Suprapubic skin (tissue), 3 donors: ENCODE measurements around the gene TCAIM.

Experiments used
- CTCF ChIP-seq, 2 donors: fragments of 200-600 bp in 1 of 2; fragments of 450-650 bp in 1 of 2; sonication (generic) in 1 of 2; IDR thresholded peaks; one replicate each; pipeline ENCODE4 v1.5.1; 2016 to 2019; ENCODE audit warnings: antibody characterized with exemption in 2 of 2, mild to moderate bottlenecking in 1 of 2, moderate library complexity in 1 of 2
- EP300 ChIP-seq: sonication (generic); formaldehyde crosslinking; IDR thresholded peaks from one replicate; pipeline ENCODE4 v1.6.1; 2017; ENCODE audit warnings: antibody characterized with exemption
- POLR2A ChIP-seq, 2 donors: fragments of 450-650 bp; IDR thresholded peaks; one replicate each; pipeline ENCODE4 v1.6.1; 2017; ENCODE audit warnings: antibody characterized with exemption in 2 of 2, mild to moderate bottlenecking in 2 of 2, moderate library complexity in 2 of 2

GRCh38 chr3:44429459-44429858 is 90.9 kb downstream of the TCAIM start:
- no peak for TF ChIP-seq EP300
- TF ChIP-seq CTCF (IDR thresholded peaks at IDR 0.05): no peak
- TF ChIP-seq POLR2A (IDR thresholded peaks at IDR 0.05): no peak
